Smooth muscle cell of the brain vasculature (primary cell): ENCODE data around the gene NKD2.
"Not testable (repeated sequence)": the region's sequence is repeated elsewhere in the genome, so short reads cannot be mapped to it uniquely, and the experiment has no call there.

Experiments used
- DNase-seq: peaks from one replicate; pipeline ENCODE4 v3.0.0-alpha.2; 2012; ENCODE audit warnings: low read depth, low spot score

Gene NKD2

DNA sequence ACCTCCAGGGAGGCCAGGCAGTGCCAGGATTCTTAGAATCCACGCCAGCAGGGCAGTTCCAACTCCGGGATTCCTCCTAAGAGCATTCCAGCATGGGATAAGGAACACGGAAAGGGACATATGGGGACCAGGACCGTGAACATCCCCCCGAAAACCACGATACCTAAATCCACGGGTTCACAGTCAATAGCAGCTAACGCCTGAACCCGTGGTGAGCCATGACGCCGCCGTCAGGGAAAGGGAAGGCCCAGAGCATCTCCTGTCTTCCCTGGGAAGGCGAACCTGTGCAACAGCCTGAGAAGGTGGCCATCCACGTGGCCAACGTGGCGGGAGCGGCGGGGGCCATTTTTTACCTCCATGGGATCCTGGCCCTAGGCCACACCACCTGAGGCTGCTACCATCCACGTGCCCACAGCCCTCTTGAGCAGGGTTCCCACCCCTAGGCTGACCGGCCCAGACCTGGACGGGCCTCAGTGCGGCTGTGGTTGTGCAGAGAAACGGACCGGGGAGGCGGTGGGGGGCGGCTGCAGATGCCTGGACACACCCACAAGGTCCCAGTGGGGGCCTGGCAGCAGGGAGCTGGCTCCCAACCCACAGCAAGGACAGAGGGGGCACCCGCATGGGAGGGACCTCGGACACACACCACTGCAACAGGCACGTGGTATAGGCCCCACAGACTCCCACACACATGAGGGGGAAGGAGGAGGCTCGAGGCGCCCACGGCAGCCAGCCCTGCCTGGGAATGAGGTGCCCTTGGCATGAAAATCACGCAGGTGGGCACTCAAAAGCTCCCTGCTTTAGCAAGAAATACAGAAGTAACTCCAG is 60.5 kb downstream of the NKD2 start:
- no peak for DNase-seq

DNA sequence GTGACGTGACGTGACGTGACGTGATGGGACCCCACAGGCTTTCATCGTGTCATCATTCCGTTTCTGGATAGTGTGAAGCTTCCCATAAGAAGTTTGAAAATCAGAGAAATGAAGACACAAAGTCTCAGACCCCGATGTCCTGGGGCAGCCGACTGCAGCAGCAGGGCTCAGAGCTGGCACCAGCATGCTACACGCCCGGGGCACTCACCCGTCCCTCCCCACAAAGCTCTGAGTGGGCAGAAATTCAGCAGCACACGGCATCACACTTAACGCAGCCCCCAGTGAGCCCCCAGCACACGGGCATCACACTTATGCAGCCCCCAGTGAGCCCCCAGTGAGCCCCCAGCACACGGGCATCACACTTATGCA is 61.1 kb downstream of the NKD2 start:
- no peak for DNase-seq

DNA sequence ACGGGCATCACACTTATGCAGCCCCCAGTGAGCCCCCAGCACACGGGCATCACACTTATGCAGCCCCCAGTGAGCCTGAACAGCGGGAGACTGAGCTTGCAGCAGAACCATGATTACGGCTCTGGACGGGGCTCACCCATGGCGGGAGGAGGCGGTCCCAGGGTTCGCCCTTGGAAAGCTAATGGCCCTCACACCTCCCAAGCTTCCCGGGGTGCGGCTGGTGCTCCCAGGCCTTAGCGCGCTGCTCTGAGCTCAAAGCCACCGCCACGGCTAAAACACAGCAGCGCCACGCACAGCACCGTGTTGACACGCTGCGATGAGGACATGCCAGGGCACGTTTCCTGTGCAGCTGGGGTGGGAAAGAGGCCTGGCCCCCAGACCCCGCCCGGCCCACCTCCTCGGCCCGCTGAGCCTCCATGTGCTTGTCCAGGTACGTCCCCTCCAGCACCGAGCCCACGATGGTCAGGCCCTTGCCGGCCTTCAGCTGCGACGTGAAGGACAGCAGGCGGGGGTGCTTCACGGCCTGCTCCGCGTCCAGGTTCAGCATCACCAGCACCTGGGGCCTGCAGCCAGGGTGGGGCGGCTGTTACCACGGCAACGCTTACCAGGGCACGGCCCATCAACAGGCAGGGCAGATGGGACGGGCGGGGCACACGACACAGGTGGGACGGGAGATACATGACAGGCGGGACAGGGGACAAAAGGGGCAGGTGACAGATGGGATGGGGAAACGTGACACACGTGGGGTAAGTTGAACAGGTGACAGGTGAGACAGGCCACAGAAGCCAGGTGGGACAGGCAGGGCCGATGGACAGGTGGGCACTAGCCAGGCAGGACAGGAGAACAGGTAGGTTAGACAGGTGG is 64.9 kb downstream of the NKD2 start:
- DNase-seq, result no peak

DNA sequence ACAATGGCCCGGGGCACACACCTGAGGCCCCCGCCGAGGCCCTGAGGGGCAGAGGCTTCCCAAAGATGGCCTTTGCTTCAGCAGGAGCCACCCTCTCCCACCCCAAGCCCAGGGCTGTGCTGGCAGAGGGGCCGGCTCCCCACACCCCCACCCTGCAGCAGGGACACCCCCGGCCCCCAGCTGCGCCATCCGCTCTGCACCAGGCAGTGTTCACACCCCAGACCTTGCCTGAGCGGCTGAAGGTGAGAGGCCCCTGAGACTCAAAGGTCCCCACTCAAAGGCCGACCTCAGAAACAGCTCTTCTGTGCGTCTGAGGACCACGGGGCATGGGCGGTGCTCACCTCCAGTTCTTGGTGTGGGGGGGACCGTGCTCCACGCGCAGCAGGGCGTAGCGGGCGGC is 65.6 kb downstream of the NKD2 start:
- DNase-seq, result no peak

DNA sequence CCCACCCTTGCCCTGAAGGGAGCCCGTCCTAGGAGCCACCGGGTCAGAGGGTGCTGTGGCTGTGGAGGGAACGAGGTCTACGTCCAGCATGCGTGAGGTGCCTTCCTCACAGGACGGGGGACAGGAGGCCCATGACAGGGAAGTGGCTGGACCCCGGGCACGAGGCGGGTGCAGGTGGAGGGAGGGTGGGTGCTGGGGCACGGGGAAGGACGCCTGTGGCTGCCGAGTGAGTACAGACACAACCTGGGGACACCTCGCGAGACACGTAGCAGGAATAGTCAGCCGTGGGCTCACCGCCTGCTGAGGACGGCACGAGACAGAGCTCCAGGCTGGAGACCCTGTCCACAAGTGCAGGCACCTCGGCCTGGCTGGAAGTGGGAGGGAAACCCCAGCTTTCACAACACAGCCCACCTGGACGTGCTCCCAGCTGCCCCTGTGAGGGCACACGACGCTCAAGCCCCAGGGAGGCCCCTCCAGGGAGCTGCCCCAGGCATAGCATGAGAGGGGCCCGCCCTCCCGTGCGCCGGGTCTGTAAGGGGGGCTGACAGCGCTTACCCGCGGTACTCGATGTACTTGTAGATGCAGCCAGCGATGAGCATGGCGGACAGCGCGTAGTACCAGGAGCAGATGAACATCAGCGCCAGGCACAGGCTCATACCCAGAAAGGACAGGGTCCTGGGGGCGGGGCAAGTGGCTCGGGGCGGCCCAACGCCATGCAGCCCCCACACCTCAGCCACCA is 66.4 kb downstream of the NKD2 start:
- DNase-seq, result no peak

DNA sequence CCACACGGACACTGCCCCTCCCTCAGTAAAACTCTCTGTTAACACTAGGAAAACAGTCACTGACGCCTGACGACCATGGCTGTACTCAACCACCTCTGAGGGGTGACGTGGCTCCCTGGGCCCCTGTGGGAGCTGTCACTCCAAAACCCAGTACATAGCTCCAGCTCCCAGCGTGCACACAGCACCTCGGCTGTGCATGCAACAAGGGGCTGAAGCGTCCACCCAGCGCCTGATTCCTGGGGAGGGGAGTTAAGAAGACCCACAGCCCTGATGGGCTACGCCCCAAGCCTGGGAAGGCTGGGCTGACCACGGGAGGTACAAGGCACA is 66.9 kb downstream of the NKD2 start:
- DNase-seq, result no peak

DNA sequence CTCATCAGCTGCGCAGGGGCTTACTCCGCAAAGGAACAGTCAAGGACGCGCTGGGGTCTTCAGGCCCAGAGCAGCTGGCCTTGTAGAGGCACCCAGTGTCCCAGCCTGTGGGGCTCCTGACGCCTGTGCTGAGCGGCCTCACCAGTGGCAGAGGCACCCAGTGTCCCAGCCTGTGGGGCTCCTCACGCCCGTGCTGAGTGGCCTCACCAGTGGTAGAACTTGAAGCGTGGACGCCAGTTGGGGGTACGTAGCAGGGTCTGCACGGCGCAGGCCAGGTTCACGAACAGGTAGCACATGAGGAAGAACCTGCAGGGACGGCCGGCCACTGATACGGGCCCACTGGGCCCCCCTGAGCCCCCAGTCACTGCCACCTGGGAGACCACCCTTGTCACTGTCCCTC is 67.3 kb downstream of the NKD2 start:
- DNase-seq, result no peak

DNA sequence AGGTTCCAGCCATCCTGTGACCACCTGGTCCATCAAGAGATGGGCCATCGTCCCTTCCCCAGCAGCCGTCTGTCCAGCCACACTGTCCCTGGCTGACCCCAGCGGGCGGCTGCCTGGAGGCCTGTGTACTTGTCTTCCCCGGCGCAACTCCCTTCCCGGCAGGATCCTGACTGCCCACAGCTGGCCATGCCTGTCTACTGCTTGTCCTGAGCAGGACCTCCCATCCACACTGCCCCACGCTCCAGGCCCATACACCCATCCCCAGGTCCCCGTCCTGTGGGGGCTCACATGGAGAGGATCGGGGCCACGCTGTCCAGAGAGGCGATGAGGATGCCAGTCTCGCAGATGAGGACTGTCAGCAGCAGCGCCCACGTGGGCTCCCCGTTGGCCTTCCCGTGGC is 67.8 kb downstream of the NKD2 start:
- no peak for DNase-seq

DNA sequence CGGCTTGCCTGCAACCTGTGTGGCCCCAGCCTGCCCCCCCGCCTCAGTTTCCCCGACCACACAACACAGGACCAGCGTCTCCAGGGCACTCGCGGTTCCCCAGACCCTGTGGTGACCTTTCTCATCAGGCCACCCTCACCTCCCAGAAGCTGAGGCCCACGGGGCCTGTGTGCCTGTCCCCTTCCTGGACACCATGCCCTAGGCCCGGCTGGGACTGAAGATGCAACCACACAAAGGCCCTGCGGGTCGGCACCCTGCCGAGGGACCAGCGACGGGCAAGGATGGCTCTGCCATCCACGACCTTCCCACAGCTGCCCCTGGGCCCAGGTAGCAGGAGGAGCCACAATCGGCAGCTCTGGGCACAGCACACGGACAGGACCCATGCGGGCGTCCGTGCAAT is 68.4 kb downstream of the NKD2 start:
- no peak for DNase-seq

DNA sequence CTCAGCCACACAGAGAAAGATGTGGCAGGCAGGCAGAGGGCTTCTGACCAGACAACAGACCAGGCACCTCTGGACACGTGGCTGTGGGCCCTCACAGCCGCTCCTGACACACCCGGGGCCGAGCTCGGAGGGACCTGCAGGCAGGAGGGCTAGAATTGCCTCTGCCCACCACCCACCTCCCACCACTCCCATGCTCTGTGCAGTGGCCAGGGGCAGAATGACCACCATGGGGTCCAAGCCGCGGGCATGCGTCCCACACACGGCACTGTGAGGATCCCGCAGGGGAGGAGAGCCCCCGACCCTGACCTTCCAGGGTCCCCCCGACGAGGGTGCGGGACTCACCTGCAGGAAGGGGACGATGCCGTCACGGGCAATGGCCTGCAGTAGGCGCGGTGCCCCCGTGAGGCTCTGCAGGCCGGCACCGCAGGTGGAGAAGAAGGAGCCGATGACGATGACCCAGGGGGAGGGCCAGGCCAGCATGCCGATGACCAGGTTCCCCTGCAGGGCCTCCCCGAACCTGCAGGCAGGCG is 69.0 kb downstream of the NKD2 start:
- no peak for DNase-seq

DNA sequence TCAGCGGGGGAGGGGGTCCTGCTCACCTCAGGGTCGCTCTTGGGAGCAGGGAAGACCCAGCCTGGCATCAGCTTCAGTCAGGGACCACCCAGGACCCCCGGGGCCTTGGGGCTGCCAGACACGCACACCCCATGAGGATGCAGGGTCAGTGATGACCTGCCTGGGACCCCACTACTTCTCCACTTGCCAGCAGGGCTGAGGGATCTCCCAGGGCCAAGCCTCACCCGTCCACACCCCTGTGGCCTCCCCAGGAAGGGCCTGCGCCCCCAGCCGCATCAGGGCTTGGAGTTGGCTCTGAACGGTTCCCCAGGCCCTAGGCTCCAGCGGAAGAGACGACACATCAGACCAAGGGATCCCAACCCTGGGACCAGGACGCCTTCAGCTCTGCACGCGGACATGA is 69.6 kb downstream of the NKD2 start:
- no peak for DNase-seq

DNA sequence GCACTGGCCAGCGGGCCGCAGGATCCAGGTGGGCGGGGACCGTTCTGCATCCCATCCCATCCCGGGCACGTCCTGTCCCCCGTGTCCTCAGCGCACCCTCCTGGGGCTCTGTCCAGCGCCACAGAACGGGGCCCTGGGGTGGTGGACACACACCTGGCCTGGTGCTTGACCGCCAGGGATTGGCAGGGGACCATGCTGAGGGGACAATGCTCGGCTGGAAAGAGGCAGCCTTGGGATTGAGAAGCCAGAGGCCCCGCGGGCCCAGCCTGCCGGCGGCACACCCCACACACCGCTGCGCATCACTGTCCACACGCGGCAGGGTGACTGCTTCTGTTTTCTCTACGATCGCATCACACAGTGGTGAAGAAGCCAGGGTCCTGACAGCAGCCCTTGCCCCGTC is 70.2 kb downstream of the NKD2 start:
- DNase-seq, result no peak

DNA sequence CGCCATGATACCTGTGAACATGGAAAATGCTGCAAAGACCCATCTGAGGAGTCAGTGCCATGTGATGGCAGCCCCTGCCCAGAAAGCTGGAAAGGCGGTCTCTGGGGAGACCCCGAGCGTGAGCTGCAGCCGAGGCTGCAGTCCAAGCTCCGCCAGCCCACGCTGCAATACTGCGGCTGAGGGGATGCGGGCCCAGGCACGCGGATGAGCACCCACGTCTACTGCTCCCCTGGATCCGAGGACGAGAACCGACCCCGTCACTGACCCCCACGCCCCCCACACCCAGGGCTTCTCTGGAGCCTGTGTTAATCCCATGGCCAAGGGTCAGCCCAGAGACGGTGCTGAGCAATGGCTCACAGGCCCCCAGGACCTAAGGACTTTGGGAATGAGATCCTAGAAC is 70.9 kb downstream of the NKD2 start:
- DNase-seq, result no peak

DNA sequence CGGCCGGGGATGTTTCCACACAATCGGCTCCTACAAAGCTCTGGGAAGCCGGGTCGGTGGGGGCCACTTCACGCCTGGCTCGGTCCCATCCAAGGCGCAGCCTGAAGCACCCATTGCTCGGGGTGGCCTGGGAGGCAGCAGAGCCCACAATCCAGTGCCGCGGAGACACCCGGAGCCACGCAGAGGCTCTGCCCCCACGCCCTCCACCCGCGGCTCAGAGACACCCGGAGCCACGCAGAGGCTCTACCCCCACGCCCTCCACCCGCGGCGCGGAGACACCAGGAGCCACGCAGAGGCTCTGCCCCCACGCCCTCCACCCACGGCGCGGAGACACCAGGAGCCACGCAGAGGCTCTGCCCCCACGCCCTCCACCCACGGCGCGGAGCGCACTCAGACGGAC is 71.4 kb downstream of the NKD2 start:
- no peak for DNase-seq

DNA sequence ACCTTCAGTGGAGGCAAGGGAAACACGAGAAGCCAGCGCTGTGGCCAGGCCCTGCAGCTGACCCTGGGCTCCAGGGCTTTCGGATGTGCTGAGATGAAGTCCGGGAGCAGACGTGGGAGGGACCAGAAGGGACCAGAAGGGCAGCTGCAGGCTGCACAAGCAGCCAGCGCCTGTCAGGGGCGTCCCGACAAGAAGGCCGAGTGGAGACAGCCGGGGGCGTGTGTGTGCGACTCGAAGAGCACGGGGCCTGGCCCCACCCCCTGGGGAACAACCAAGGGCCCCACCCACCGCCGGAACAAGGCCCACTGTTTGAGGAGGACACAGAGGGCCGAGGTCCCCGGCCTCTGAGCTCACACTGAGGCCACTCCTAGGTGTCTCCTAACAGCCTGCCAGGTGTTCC is 71.8 kb downstream of the NKD2 start:
- no peak for DNase-seq

DNA sequence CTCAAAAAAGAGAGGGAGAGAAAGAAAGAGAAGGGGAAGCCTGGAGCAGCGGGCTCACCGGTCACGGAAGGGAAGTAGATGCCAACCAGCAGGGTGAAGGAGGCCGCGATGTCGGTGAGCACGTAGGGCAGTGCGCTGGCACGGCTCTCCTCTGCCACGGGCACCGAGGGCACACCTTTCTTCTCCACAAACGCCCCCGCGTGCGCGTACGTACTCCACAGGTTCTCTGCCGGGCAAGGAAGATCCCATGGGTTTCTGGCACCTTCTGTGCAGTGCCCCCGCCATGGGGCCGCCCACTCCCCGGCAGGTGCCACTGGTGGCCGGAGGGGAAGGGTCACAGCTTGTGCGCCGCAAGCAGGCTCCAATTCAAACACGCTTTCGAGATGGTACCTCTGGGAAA is 72.9 kb downstream of the NKD2 start:
- DNase-seq, result no peak

DNA sequence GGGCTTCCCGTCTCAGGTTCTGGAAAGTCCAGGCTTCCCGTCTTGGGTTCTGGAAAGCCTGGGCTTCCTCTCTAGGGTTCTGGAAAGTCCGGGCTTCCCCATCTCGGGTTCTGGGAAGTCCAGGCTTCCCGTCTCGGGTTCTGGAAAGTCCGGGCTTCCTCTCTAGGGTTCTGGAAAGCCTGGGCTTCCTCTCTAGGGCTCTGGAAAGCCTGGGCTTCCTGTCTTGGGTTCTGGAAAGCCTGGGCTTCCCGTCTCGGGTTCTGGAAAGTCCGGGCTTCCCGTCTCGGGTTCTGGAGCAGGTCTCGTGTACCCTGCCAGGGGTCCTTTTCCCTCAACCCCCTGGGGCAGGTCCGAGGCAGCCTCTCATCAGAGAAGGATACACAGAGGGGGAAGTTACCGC is 74.4 kb downstream of the NKD2 start:
- not testable (repeated sequence) for DNase-seq

DNA sequence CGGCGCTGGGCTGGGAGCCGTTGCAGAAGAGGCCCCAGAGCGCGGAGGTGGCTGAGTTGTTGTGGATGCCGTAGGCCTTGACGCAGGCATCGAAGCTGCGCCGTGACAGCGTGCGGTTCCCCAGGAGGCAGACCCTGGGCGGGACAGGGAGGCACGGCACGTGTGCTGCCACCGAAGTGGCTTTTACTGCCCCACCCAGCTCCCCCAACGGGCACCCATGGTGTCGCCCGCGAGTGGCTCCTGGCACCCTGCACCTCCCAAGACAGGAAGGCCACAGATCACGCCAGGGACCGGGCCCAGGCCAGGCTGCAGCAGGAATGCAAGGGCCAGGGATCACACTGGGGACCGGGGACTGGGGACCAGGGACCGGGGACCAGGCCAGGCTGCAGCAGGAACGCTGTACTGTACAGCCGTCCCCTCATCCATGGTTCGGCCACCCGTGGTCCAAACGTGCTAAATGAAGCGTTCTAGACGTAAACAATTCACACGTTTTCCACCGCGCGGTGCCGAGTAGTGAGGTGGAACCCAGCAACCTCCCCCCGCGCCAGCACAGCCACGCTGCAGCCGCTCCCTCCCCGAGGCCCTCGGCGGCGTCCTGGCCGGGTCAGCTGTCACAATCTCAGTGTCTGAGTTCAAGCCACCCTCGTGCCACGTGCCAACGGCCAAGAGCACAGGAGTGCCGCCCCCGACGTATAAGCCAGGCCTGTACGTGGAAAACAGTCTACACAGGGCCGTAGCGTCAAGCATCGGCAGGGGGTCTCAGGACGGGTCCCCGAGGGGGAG is 75.4 kb downstream of the NKD2 start:
- no peak for DNase-seq

DNA sequence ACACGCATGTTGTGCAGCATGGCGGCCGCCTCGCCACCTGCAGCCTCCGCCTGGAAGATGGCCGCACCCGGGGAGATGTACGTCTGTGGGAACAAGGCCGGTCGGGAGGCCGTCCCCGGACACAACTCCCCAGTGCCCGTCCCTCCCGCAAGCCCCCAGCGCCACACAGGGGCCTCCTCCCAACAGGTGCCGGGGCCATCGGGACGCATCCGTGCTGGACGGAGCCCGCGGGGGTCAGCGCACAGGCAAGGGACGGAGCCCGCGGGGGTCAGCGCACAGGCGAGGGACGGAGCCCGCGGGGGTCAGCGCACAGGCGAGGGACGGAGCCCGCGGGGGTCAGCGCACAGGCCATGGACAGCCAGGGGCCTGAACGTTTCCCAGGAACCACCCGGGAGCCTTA is 76.8 kb downstream of the NKD2 start:
- no peak for DNase-seq

DNA sequence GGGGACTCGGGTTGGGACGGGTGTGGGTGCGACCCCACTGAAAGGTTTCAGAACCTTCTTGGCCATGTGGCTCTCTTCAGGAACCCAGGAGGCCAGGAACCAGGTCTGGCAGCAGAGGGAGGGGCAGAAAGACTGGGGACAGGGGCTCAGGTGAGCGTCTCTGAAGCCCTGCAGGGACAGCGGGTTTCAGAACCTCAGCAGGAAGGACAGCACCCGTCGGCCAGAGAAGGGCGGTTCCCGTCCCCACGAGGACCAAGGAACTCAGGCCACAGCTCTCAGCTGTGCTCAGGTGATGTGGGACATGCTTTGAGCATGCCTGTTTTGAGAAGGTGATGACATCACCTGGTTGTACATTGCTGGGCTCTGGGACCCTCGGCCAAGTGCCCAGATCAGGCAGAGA is 77.5 kb downstream of the NKD2 start:
- no peak for DNase-seq

DNA sequence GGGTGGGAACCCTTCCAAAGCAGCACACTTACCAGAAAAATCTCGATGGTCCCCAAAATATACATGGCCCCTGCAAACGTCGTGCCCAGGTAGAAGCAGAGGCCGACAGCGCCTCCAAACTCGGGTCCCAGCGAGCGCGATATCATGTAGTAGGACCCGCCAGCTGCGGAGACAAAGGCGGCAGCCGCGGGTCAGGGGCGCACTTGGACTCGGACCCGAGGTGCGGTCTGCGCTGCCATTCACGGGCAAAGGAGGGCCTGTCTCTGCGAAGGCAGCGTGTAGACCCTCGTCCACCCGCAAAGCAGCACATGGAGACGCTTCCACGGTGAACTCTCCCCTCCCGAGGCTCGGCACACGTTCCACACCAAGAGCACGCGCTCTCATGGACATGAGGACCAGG is 78.3 kb downstream of the NKD2 start:
- DNase-seq, result no peak

DNA sequence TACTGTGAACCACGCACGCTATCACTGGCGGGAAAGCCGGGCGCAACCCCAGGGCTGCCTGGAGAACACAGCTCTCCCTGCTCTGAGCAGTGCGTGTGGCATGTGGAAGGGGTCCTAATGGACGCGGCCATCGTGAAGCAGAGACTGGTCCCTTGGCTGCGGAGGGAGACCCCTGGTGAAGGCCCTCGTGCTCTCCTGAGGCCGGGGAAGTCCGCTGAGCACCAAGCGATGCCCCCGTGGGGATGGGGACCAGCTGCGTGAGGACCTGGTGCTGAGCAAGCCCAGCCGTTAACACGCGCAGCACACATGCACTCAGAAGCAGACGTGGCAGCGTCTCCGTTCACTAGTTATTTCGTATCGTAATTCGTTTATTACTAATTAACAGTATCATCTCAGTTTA is 78.8 kb downstream of the NKD2 start:
- no peak for DNase-seq
